ENCODE results near the gene MPHOSPH6. TPM values are rescaled to one million over a fixed set of nuclear protein-coding genes. Genes with fewer than 3 reads are reported as not detected.

Gene MPHOSPH6
- total RNA-seq, 1 experiment from 2014 or later: 23.5 TPM

DNA sequence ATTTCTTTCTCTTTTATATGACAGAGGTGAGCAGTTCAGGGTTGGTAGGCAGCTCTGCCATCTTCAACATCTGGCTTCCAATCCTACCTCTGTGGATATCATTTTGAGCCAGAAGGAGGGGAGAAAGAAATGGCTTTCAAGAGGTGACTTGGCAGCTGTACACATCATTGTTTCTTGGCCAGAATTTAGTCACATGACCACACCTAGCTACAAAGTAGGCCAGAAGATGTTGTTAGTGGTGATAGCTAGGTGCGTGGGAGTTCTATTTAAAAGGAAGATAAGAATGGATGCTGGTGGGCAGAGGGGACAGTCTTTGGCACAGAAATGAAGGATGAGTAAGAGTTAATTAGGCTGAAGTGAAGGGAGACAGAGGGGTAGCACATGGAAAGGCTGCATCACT lies 29.2 kb upstream of the MPHOSPH6 start:
- Histone ChIP-seq H3K27ac (ENCODE audit: low read length) (no peak overlapping the region), H3K27me3 (ENCODE audit: low read length) (no peaks in the 10 kb centered on the region), H4K20me1 (ENCODE audit: low read length) (no peaks in the 10 kb centered on the region), H3K4me3 (ENCODE audit: low read length) (no peak overlapping the region), H3K4me1 (ENCODE audit: insufficient read depth, low read length) (no peaks in the 10 kb centered on the region), H3K79me2 (ENCODE audit: low read length) (no peaks in the 10 kb centered on the region), H3K36me3 (ENCODE audit: low read depth, low read length) (no peaks in the 10 kb centered on the region), H3K9me3 (ENCODE audit: low read length) (no peaks in the 10 kb centered on the region), H3K4me2 (ENCODE audit: low read length) (no peak overlapping the region), H2AFZ (ENCODE audit: low read length) (no peak overlapping the region), H3F3A (ENCODE audit: low read length, unreplicated experiment) (no peaks in the 10 kb centered on the region), H3K9me2 (replicated peaks; ENCODE audit: low read length) (no peaks in the 10 kb centered on the region), H3K9ac (ENCODE audit: low read length) (no peak overlapping the region)
- no TSS peak for BruUV-seq (replicated peaks)
- TF ChIP-seq EZH2 (IDR thresholded peaks at IDR 0.05; ENCODE audit: low read length, unreplicated experiment) (no peak), EZH2phosphoT487 (IDR thresholded peaks at IDR 0.05; ENCODE audit: borderline replicate concordance, low read length) (no peak)
- TF ChIP-seq, protein P1, sequence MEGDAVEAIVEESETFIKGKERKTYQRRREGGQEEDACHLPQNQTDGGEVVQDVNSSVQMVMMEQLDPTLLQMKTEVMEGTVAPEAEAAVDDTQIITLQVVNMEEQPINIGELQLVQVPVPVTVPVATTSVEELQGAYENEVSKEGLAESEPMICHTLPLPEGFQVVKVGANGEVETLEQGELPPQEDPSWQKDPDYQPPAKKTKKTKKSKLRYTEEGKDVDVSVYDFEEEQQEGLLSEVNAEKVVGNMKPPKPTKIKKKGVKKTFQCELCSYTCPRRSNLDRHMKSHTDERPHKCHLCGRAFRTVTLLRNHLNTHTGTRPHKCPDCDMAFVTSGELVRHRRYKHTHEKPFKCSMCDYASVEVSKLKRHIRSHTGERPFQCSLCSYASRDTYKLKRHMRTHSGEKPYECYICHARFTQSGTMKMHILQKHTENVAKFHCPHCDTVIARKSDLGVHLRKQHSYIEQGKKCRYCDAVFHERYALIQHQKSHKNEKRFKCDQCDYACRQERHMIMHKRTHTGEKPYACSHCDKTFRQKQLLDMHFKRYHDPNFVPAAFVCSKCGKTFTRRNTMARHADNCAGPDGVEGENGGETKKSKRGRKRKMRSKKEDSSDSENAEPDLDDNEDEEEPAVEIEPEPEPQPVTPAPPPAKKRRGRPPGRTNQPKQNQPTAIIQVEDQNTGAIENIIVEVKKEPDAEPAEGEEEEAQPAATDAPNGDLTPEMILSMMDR (conservative IDR thresholded peaks at IDR 0.05; ENCODE audit: low read depth, low read length): no peak
- ChIA-PET CTCF (no interaction called here), POLR2A (ENCODE audit: unreplicated experiment) (no interaction called here)
- intact Hi-C loops (cut with micrococcal nuclease): no loop called here
- DNase-seq: no peak
- ATAC-seq: no peak

DNA sequence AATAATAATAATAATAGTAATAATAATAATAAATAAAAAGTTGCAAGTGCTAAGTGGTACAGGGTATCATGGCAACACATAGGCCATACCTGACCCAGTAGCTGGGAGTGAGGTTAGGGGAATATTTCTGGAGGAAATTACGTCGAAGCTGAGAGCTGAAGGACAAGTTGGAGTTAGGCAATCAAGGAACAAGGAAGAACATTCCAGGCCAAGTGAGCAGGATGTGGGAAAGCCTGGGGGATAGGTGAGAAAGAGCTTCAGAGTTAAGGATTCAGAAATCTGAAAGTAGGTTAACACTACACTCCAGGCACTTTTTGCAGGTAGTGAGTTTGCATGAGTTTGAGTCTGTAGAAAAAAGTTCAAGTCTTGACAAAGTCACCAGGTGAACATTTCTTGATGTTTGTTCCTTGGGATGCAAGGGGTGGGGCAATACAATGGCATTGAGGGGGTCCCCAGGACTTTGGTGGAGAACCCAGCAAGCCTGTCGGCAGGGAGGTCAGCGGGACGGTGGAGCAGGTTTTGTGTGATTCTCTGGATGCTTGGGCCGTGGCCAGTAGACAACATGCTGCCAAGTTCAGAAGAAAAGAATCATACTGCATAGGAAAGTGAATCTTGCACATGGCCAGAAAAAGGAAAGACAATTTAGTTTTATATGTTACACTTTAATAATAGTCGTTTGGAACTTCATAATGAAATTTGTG lies 27.7 kb upstream of the MPHOSPH6 start:
- Histone ChIP-seq H3K4me3 (ENCODE audit: low read length) (no peak overlapping the region), H3K36me3 (ENCODE audit: low read depth, low read length) (no peaks in the 10 kb centered on the region), H3K4me2 (ENCODE audit: low read length) (no peak overlapping the region), H3K9me2 (replicated peaks; ENCODE audit: low read length) (no peaks in the 10 kb centered on the region), H4K20me1 (ENCODE audit: low read length) (no peaks in the 10 kb centered on the region), H3K27ac (ENCODE audit: low read length) (no peak overlapping the region), H3K9me3 (ENCODE audit: low read length) (no peaks in the 10 kb centered on the region), H3K4me1 (ENCODE audit: insufficient read depth, low read length) (peaks cover 9% of the 10 kb centered on the region), H3K9ac (ENCODE audit: low read length) (no peak overlapping the region), H3K27me3 (ENCODE audit: low read length) (no peaks in the 10 kb centered on the region), H3K79me2 (ENCODE audit: low read length) (no peaks in the 10 kb centered on the region), H3F3A (ENCODE audit: low read length, unreplicated experiment) (no peaks in the 10 kb centered on the region), H2AFZ (ENCODE audit: low read length) (no peak overlapping the region)
- ChIA-PET POLR2A (ENCODE audit: unreplicated experiment) (no interaction called here), CTCF (no interaction called here)
- no peak for ATAC-seq
- DNase-seq: no peak
- BruUV-seq (replicated peaks): no TSS peak
- intact Hi-C loops (cut with micrococcal nuclease): no loop called here
- TF ChIP-seq EZH2 (IDR thresholded peaks at IDR 0.05; ENCODE audit: low read length, unreplicated experiment) (no peak), EZH2phosphoT487 (IDR thresholded peaks at IDR 0.05; ENCODE audit: borderline replicate concordance, low read length) (no peak)
- TF ChIP-seq, protein P1 (conservative IDR thresholded peaks at IDR 0.05; ENCODE audit: low read depth, low read length): no peak

DNA sequence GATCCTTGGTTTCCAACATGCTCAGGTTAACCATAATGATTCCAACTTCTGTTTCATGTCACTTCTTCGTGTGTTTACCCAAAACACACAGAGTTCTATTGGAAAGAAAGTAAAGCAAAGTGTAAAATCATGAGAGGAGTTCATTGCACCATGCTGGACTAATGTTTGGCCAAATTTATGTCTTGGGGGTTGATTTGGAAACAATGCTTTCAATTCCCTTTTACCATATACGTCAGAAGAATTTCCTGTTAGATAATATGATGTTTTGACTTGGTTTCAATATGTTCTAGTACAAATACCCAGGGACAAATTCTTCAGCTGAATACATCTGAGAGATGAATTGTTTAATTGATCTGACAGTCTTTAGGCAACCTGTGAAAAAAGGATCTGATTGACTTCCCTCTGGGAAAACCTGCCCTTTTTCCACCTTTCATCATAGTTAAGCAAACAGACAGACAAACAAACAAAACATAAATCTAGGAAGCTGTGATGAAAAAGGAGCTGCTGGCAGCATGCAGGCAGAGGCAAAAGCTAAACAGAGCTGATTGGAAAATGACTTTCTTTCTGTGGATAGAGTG lies 26.0 kb upstream of the MPHOSPH6 start:
- DNase-seq (no peak), ATAC-seq (no peak)
- Histone ChIP-seq H3K27me3 (ENCODE audit: low read length) (no peaks in the 10 kb centered on the region), H3K9ac (ENCODE audit: low read length) (no peak overlapping the region), H3K27ac (ENCODE audit: low read length) (no peak overlapping the region), H3K79me2 (ENCODE audit: low read length) (no peaks in the 10 kb centered on the region), H3K4me2 (ENCODE audit: low read length) (no peak overlapping the region), H3F3A (ENCODE audit: low read length, unreplicated experiment) (no peaks in the 10 kb centered on the region), H3K9me3 (ENCODE audit: low read length) (no peaks in the 10 kb centered on the region), H3K4me1 (ENCODE audit: insufficient read depth, low read length) (peaks cover 14% of the 10 kb centered on the region), H4K20me1 (ENCODE audit: low read length) (no peaks in the 10 kb centered on the region), H2AFZ (ENCODE audit: low read length) (no peak overlapping the region), H3K9me2 (replicated peaks; ENCODE audit: low read length) (no peaks in the 10 kb centered on the region), H3K36me3 (ENCODE audit: low read depth, low read length) (no peaks in the 10 kb centered on the region), H3K4me3 (ENCODE audit: low read length) (no peak overlapping the region)
- POLR2A ChIA-PET (ENCODE audit: unreplicated experiment): interaction anchor here (0.5 kb wide), 1 partner anchor 31 kb away, joined by 5 read pairs; no protein-coding TSS in a partner anchor
- TF ChIP-seq, protein P1 (conservative IDR thresholded peaks at IDR 0.05; ENCODE audit: low read depth, low read length): no peak
- CTCF ChIA-PET: interaction anchor here (0.6 kb wide), 1 partner anchor 134 kb away, joined by 3 read pairs; no protein-coding TSS in a partner anchor
- intact Hi-C loops (cut with micrococcal nuclease): no loop called here
- no TSS peak for BruUV-seq (replicated peaks)

Data from PC-3 (cell line).